Activated CD4-positive, alpha-beta T cell treated with anti-CD3 and anti-CD28 coated beads for 24 hours (primary cell): ENCODE results near the gene TP73.
A peak's percentile ranks its signal among the peaks of the same experiment; 100 is the strongest.
"Not testable (repeated sequence)": the region's sequence is repeated elsewhere in the genome, so short reads cannot be mapped to it uniquely, and the experiment has no call there.

Experiments used
- DNase-seq, 2 donors: peaks; one replicate each; pipeline ENCODE4 v3.0.0-alpha.2; 2020; ENCODE audit warnings: low read depth in 2 of 2

The TP73 gene

DNA sequence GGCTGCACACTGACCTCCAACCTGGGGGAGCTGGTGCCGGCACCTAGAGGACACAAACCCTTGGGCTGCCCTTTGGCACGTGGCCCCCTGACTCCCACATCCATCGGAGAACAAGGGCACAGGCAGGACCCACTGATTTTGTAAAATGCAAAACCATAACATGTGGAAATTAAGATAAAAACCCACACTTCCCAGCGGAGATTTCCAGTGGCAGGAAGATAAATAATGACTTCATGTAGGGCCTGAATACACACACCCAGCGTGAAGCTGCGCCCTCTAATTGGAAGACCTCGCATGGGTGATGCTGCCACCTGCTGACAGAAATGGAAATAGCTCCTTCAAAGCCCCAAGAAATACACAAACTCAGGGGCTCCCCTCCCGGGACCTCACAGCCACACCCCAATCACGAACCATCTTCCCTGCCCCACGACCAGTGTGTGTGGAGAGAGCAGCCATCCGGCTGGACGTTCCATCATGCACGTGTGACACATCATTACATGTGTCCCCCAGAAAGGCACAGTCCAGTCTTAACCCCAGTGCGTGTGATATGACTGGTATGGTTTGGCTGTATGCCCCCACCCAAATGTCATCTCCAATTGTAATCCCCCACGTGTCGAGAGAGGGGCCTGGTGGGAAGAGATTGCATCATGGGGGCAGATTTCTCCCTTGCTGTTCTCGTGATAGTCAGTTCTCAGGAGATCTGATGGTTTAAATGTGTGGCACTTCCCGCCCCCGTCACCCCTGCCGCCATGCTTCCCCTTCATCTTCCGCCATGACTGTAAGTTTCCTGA, 33.2 kb upstream of the TP73 start:
- peak; percentile 49 to 75 for DNase-seq

DNA sequence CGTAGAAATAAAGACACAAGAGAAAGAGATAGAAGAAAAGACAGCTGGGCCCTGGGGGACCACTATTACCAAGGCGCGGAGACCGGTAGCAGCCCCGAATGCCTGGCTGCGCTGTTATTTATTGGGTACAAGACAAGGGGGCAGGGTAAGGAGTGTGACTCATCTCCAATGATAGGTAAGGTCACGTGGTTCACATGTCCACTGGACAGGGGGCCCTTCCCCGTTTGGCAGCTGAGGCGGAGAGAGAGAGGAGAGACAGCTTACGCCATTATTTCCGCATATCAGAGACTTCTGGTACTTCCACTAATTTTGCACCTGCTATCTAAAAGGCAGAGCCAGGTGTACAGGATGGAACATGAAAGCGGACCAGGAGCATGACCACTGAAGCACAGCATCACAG, 31.6 kb upstream of the TP73 start:
- no peak for DNase-seq

DNA sequence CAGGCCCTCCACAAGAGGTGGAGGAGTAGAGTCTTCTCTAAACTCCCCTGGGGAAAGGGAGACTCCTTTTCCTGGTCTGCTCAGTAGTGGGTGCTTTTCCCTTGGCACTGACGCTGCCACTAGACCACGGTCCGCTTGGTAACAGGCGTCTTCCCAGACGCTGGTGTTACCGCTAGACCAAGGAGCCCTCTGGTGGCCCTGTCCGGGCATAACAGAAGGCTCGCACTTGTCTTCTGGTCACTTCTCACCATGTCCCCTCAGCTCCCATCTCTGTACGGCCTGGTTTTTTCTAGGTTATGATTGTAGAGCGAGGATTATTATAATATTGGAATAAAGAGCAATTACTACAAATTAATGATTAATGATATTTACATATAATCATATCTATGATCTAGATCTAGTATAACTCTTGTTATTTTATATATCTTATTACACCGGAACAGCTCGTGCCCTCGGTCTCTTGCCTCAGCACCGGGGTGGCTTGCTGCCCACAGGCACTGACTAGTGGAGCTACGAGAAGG, 31.1 kb upstream of the TP73 start:
- not testable (repeated sequence) for DNase-seq

DNA sequence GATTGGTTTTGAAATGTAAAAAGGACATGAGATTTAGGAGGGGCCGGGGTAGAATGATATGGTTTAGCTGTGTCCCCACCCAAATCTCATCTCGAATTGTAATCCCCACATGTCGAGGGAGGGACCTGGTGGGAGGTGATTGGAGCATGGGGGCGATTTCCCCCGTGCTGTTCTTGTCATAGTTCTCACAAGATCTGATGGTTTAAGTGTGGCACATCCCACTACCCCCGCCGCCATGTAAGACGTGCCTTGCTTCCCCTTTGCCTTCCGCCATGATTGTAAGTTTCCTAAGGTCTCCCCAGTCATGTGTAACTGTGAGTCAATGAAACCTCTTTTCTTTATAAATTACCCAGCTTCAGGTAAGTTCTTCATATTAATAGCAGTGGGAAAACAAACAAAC, 30.2 kb upstream of the TP73 start:
- not testable (repeated sequence) for DNase-seq

DNA sequence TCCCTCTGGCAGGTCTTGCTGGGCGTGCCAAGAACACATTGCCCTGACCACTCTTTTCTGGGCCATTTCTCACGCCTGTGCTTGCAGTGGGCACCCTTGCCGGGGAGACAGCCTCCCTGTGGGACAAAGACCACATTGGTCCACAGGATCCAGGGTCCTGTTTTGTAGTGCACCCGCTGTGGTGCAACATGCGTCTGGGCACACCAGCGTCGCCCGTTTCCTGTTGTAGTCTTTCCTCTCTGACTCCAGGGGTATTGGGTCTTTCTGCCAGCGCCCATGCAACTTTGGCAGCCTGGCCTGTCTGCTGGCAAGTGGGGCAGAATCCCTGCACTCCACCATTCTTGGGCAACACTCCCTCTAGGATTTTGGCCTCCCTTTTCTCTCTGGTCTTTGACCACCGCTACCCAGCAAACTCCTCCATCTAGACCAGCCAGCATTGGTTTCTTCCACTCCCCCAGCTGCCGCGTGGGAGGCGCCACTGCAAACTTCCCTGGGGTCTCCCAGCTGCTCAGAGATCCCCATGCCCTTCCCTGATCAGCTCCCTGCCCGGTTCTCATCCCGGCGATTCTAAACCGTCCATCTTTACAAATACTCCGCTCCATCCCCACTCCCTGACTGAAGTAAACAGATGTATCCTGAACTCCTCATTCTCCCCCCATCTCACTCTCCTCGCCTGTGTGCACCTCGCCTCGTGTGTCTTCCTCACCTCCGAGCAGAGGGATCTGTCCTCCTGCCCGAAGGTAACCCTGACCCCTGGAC, 28.7 kb upstream of the TP73 start:
- DNase-seq = no peak

DNA sequence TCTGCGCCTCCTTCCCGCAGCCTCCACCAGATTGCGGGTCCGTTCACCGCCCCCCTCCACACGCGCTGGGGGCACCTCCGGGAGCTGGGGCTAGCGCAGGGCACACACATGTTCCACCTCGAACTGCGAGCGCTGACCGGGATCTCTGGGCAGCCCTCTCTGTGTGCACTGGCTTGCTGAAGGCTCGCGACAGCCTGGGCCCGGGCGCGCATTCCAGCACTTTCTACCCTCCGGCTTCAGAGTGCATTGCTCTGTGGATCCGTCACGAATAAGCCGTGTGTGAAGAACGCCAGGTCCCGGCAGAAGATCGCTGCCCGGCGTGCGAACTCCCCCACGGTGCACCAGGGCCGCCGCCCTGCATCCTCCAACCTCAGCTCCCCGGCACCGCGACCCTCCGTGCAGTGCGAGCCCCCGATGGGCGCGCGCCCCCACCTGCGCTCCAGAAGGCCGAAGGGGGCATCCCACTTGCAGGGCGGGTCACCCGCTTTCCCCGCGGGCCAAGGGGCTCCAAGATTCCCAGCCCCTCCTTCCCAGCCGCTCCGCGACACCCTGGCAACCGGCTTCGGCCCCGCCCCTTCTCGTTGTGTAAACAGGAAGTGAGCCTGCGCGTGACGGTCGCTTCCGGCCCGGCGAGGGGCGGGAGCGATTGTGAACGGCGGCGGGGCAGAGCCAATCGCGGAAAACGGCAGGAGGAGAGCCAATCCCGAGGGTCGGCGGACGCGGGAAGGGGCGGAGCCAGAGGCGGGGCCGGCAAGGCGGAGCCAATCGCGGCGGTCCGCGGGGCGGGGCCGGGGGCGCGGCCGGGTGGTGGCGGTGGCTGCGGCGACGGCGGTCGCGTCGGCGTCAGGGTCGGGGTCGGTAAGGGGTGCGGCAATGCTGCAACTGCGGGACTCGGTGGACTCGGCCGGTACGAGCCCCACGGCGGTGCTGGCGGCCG, 27.8 kb upstream of the TP73 start, which contains the start of gene TPRG1L:
TSS of gene TPRG1L (plus strand) at position 816 of the 937 bp plus-strand sequence. CDS start at position 874, 58 bp downstream.
- peak; percentile 95 to 96 for DNase-seq

DNA sequence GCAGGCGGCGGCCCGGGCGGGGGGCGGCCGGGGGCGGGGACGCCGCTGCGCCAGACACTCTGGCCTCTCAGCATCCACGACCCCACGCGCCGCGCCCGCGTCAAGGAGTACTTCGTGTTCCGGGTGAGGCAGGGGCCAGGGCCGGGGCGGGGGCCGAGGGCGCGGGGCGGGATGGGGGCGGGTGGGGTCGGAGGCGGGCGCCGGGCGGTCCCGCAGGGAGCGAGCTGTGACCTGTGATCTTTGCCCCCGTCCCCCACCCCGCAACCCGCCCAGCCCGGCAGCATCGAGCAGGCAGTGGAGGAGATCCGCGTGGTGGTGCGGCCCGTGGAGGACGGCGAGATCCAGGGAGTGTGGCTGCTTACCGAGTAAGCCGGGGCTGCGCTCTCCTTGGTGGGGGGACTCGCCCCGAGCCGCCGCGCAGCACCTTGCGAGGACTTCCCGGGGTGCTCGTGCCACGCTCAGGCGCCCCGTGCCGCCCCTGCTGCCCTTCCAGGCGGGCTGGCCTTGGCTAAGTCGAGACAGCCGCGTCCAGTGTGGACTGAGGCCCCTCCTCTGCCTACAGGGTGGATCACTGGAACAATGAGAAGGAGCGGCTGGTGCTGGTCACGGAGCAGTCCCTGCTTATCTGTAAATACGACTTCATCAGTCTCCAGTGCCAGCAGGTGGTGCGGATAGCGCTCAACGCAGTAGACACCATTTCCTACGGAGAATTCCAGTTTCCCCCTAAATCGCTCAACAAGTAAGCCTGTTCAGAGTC, 27.0 kb upstream of the TP73 start:
- DNase-seq = no peak

DNA sequence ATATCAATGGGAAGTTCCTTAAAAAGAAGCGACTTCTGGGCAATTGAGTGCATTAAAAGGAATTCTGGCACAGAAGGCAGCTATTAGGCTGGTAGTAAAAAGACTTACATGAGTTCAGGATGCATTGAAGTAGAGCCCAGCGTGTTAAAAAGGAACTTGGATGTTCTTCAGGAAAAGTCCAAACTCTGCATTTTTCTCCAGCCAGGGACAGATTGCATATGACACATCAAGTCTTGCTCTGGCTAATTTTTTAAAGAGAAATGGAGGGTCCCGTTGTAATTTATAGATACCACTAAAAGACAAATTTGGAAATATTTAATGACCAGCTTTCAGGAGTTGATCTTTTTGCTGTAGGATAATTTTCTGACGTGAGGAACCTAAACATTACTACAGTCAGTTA, 26.3 kb upstream of the TP73 start:
- no peak for DNase-seq

DNA sequence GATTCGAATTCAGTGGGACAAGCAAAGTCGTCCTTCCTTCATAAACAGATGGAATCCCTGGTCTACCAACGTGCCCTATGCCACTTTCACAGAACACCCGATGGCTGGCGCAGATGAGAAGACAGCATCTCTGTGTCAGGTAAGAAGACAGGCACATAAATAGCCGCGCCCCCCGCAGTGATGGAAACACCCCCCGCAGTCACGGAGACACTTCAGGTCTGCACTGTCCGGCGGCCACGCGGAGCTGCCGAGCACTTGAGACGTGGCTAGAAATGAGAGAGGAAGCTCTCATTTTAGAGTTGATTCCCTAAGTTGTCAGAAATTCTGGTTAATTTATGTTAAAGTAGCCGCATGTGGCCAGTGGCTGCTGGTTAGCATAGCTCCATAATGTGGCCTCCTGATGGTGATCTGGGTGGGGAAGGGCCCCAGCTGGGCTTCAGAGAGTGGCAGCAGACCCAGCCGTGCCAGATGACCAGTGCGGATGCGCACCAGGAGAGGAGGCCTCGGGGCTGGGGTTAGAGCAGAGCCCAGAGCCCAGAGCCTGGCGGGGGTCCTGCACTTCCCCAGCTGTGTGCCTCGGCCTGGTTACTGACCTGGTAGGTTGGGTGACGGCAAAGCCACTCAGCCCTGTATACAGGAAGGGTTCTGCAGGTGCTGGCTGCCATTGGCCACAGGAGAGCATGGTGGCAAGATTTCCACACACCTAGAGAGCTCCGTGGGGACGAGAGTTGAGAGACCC, 24.6 kb upstream of the TP73 start:
- no peak for DNase-seq

DNA sequence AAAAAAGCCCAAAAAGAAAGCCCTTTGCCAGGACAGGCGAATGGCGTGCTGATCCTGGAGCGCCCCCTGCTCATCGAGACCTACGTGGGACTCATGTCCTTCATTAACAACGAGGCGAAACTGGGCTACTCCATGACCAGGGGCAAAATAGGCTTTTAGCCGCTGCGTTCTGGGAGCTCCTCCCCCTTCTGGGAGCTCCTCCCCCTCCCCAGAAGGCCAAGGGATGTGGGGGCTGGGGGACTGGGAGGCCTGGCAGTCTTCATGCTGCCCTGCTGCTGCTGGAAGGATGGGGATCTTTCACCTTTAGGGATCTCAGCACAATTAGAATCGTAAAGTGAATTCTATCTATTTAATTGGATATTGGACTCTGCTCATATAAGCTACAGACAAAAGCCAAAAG, 23.9 kb upstream of the TP73 start:
- no peak for DNase-seq

DNA sequence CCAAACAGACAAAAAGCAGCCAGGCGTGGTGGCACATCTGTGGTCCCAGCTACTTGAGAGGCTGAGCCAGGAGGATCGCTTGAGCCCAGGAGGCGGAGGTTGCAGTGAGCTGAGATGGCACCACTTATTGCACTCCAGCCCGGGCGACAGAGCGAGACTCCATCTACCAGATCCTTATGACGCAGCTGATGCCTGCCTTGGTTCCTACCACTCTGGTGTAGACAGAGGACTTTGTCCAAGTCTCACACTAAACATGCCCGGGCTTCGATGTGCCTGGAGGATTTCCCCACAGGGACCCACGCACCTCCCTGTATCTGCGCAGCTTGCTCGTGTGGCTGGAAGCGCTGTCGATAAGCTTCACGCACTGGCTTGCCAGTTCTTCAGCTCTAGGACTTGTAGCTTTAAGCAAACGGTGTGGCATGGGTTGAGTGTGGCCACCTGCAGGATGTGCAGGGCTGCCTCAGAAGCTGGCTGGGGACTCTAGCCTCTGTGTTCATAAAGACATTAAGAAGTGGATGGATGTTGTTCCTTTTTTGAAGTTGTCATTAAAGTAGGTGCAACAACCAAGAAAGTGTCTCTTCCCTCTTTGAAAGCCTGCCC, 22.7 kb upstream of the TP73 start:
- DNase-seq = no peak

DNA sequence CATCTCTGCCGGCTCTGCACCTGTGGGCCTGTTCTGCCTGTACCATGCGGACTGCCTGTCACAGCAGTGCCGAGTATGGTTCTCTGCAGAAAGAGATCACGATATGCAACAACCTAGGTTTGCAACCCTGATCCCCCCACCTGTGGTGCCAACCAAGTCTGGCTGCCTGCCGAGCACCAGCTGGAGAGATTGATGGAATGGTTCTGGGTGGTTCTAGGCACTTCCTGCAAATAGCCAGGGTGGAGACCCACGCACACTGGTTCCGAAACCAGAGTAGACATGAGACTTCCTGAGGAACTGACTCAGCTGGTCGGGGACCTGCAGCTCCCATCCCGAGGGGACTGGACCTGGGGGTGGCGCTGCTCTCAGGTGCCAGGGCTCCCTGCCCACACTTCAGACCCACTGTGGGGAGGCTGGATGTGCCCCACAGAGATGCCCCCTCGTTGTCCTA, 22.1 kb upstream of the TP73 start:
- DNase-seq = no peak

DNA sequence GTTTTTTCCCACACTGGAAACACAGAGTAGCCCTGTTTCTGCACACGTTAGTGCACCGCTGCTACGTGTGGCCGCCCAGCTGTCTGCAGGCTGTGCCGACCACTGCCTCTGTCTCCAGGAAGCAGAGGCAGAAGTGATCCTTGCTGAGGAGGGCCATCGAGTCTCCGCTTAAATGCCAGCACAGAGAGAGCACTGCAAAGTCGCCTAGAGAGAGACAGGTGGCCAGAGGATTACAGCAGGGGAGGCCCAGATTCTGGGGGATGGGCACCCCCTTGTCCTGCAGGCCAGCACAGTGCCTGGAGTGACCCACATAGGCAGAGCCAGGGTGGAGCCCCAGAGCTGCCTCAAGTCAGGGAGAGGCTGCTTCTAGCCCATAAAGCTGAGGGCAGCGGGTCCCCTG, 21.4 kb upstream of the TP73 start:
- DNase-seq = no peak

DNA sequence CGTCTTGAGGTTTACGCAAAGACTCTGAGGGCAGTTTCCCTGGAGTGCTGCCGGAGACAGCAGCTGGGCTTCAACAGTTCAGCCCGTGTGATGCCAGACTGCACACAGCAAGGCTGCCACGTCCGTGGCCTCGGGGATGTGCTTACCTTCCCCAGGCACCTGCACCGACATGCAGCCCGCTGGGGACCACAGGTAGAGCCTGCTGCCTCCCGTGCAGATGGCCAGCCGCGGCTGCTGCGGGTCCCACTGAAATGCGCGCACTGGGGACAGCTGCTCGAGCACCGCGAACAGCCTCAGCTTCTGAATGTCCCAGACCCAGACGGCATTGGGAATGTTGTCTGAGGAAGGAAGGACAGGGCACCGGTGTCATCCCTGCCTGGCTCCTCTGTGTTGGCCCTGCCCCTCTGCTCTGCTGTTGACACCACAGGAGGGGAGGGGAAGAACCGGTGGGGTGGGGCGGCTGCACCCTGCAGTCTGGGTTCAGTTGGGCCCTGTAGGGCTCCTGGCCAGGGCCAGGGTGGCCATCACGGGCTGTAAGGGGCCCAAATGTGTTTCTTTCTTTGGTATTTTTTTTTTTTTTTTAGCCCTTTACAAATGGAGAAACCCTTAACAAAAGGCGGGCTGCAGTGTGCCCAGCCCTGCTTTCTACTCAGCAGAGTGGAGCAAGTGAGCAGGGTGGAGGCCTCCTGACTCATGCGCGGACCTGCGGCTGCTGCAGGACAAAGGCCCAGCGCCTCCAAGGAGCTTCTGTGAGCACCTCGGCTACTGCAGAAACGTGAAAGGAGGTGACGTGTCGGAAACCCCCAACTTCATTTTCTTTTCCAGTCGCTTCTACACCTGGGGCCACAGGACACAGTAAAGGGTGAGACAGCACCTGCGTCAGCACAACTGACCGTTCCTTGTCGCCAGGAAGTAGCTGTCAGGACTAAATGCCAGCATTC, 20.7 kb upstream of the TP73 start:
- no peak for DNase-seq

DNA sequence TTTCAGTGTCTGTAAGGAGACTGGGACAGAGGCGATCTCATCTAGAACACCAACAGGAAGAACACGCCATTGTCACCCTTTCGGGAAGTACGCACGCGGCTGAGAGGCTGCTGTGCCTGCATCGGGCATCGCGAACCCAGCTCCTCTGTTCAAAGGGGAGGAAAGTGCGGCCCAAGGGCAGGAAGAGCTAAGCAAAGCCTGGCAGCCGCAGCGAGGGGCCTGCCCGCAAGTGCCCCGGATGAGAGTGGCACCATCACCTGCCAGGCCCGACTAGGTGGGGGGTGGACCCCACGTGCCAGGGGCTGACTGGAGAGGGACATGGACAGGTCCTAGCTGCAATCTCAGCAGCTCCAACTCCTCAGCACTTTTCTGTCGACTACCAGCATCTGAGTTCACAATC, 20.0 kb upstream of the TP73 start:
- no peak for DNase-seq

DNA sequence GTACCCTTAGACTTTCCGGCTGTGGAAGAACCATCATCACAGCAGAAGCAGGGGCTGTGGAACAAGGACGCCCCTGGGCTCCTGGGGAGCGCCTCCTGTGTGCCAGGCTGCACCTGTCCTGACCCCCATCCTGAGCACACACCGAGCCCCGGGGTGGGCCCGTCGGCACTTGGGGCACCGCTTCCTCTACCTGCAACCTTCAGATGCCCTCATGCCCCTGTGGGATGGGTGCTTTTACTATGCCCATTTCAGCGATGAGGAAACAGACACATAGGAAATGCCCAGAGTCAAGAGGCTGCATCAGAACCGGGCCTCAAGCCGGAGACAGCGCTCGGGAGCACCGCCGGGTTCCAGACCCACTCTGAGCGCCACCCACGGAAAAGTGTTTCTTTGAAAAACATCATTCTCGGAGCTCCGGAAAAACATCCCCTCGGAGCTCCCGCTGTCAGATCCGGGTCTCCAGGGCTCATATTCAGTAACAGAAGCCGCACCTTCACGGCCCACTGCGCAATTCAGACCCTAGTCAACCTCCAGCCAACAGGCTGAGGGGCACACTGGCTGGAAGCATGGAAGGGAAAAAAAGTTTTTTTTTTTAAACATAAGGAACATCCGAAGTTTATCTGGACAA, 19.5 kb upstream of the TP73 start:
- no peak for DNase-seq

DNA sequence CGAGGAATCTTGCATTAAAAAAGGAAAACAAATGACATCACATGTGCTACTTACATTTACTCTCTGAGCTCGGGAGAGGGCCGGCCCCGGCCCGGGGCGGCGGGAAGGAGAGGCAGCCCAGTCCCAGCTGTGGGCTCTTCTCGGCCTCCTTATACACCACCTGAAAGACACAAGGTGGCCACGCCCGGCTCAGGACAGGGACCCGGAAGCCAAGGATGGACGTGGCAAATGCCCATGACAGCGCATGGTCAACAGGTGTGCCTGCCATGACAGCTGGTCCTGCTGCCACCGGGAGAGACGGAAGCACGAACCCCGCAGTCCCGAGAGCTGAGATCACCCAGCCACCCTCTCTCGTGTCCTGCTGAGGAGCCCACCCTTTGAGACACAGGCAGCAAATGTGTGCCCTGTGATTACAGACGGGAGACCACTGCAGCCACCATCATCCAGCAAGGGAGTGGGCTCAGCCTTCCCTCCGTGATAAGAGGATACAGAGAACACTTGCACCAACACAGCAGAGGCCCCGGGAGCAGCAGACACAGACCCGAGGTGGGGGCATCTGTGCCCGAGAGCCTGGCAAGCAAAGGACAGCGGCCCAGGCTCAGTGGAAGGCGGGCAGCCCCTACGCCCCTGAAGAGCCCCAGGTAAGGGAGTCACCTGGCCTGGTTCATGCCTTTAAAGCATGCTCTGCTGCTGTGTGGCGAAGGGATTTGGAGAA, 18.8 kb upstream of the TP73 start:
- no peak for DNase-seq
